ENCODE results near the gene MCUB.

The MCUB gene

DNA sequence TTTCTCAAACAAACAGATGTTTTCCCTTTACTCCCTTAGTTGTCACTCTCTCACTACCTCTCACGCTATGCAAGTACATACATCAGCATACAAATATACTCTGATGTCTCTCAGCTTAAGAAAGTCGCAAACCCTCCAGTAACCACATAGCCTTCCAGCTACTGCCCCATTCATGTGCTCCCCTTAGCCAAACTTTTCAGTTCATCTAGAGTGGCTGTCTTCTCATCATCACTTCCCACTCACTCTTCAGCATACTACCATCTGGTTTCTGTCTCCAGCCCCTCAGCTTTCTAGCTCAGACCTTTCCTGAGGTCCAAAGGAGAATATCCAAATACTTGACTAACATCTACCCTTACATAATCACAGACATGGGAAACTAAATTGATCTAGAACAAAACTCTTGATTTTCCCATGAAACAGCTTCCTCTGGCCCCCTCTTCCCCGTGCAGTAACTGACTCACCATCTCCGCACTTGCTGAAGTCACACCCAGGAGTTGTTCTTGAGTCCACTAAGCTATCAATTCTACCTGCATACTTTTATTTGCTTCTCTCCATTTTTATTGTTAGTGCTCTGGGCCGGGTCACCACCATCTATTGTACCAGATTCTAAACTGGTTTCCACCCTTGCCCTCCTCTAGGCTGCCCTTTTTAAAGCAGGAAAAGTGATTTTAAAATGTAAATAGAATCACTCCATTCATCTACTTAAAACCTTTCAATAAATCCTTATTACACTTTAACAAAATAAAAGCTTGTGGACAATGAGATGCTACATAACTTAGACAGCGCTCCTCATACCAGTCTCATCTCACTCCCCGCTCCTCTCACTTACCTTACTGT is 86.0 kb downstream of the MCUB start:
- no peak for TF ChIP-seq CTCF (IDR thresholded peaks at IDR 0.05)
- DNase-seq = no peak
- H3K27ac Mint-ChIP-seq = no peak overlapping the region
- no peaks in the 10 kb centered on the region for H3K4me1 Mint-ChIP-seq
- H3K9me3 Mint-ChIP-seq = no peaks in the 10 kb centered on the region
- no peaks in the 10 kb centered on the region for H3K27me3 Mint-ChIP-seq (ENCODE audit: low read depth, poor library complexity)
- no peak overlapping the region for H3K4me3 Mint-ChIP-seq
- H3K36me3 Mint-ChIP-seq (ENCODE audit: low read depth) = no peaks in the 10 kb centered on the region

DNA sequence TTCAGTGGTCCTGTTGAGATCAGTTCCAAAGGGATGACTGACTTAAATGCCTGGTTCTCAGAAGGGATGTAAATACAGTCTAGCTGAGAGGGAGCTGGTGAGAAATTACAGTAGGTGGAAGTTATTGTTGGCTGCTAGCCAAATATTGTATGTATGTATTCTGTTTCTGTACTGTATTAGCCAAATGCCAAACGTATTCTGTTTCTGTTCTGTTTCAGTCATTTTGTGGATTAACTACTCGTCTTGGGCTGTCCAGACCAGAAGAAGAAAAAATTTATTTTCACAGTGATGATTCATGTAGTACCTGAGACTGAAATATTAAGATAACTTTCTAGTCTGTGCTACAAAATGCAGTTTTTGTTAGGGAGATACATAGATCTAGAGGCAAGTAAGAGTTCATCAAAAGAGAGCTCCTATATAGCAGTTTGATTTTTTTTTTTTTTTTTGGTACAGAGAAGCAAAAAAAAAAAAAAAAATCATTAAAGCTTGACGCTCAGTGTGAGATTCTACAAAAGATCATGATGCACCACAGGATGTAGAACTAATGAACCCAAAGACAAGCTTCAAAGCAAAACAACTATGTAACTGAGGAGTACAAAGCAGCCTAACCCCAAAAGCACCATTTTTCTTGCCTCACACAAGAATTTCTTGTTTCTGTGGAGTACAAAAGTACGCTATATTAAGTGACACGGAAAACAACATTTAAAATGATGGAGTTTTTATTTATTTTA is 88.4 kb downstream of the MCUB start:
- peaks cover 15% of the 10 kb centered on the region for H3K36me3 Mint-ChIP-seq (ENCODE audit: low read depth)
- no peaks in the 10 kb centered on the region for H3K4me1 Mint-ChIP-seq

DNA sequence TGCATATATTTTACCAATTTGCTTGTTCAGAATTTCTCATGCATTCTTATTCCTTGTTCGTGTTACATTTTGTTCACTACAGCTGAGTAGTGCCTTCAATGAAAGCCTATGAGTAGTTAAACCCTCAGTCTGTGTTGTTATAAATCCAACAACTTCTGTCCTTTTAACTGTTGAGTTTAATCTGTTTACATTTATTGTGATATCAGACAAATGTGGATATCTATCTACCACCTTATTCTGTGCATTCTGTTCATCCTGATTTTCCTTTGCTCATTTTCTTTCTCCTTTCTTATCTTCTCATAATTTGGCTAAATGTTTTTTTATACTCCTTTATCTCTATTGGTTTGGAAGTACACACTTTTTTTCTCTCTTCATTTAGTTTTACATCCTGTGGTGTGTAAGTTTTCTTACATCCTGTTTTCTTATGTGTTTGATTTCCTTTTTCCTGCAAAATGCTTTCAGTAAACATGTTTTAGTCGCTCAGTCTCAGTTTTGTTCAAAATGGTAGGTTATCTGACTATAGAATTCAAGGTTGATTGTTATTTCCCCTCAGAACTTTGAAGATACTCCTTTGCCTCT is 89.0 kb downstream of the MCUB start:
- TF ChIP-seq CTCF (IDR thresholded peaks at IDR 0.05) = no peak
- no peaks in the 10 kb centered on the region for H3K27me3 Mint-ChIP-seq (ENCODE audit: low read depth, poor library complexity)
- H3K27ac Mint-ChIP-seq = no peak overlapping the region
- H3K4me3 Mint-ChIP-seq = no peak overlapping the region
- peaks cover 22% of the 10 kb centered on the region for H3K36me3 Mint-ChIP-seq (ENCODE audit: low read depth)
- H3K9me3 Mint-ChIP-seq = peaks cover 13% of the 10 kb centered on the region
- DNase-seq = no peak
- no peaks in the 10 kb centered on the region for H3K4me1 Mint-ChIP-seq

More for the DNA sequence above, 88.4 kb downstream of the MCUB start:
- peaks cover 13% of the 10 kb centered on the region for H3K9me3 Mint-ChIP-seq
- H3K27me3 Mint-ChIP-seq (ENCODE audit: low read depth, poor library complexity) = no peaks in the 10 kb centered on the region
- TF ChIP-seq CTCF (IDR thresholded peaks at IDR 0.05) = no peak
- no peak overlapping the region for H3K4me3 Mint-ChIP-seq
- DNase-seq = no peak
- H3K27ac Mint-ChIP-seq = no peak overlapping the region

- Mint-ChIP-seq H3K4me1 (no peaks in the 10 kb centered on the region), H3K4me3 (no peak overlapping the region), H3K27me3 (ENCODE audit: low read depth, poor library complexity) (no peaks in the 10 kb centered on the region), H3K9me3 (peaks cover 17% of the 10 kb centered on the region), H3K36me3 (ENCODE audit: low read depth) (peaks cover 27% of the 10 kb centered on the region), H3K27ac (no peak overlapping the region)
- no peak for DNase-seq
- no peak for TF ChIP-seq CTCF (IDR thresholded peaks at IDR 0.05)
Measured at GRCh38 chr4:109649872-109650271, 89.8 kb downstream of the MCUB start.

- Mint-ChIP-seq H3K27ac (no peak overlapping the region), H3K36me3 (ENCODE audit: low read depth) (peaks cover 31% of the 10 kb centered on the region), H3K9me3 (peaks cover 18% of the 10 kb centered on the region), H3K27me3 (ENCODE audit: low read depth, poor library complexity) (no peaks in the 10 kb centered on the region), H3K4me3 (no peak overlapping the region), H3K4me1 (no peaks in the 10 kb centered on the region)
- TF ChIP-seq CTCF (IDR thresholded peaks at IDR 0.05) = no peak
- no peak for DNase-seq
Measured at GRCh38 chr4:109655396-109655795, 95.3 kb downstream of the MCUB start.

Data from nephron progenitor cell (in vitro differentiated cells).